Stimulated activated CD4-positive, alpha-beta T cell treated with anti-CD3 and anti-CD28 coated beads, Interleukin-4, amount 100 ng/mL, for 24 hours (primary cell): ENCODE measurements around the gene ZNF439.
"Not testable (repeated sequence)": the region's sequence is repeated elsewhere in the genome, so short reads cannot be mapped to it uniquely, and the experiment has no call there.

ENCODE experiments used
- DNase-seq: peaks from one replicate; pipeline ENCODE4 v3.0.0-alpha.2; 2020

The ZNF439 gene

DNA sequence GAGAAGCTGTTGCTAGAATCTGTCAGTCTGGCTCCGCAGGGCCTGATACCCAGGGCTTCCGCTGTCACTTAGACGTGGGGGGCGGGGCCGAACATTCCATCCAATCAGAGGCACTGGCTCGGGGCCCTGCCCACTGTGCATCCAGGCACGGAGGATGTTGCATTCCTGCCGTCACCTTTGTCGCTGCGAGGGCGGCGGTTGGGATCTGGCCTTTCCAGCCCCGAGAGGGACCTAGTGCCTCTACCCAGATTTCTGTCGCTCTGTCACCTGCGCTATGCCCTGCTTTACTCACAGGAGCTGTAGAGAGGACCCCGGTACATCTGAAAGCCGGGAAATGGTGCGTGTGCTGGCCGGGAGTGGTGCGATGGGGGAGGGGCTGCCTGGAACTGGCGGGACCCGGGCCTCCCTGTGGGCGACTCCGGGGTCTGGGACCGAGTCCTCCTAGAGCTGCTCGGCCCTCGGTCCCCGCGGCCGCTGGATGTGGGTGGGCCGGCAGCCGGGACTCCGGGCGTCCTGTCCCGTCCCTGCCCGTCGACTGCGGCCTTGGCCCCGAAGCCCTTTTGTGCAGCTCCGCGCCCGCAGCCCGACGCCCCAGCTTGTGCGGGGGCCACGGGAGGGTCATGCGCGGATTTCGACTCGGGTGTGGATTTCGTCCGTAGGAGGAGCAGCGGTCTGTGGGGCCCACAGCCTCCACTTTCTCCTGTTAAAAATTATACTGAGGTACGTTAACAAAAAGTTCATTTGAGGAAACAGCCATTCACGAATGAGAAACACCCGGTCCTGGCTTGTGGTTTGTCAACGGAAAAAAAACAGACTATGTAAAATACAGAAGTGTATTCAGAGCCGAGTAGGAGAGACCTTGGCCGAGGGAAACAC is at the start of gene ZNF439:
Gene ZNF439 (plus strand): TSS at position 133 of the 876 bp plus-strand sequence. CDS start 142 bp downstream, at position 275.
- peak; percentile 91 for DNase-seq

GRCh38 chr19:11806354-11807098 is 42.0 kb upstream of the ZNF439 start:
- no peak for DNase-seq

DNA sequence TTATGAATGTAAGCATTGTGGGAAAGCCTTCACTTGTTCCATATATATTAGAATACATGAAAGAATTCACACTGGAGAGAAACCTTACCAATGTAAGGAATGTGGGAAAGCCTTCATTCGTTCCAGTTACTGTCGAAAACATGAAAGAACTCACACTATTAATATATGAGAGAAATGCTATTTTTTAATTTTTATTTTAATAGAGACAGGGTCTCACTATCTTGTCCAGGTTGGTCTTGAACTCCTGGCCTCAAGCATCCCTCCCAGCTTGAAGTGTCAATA is 41.5 kb upstream of the ZNF439 start:
- no peak for DNase-seq

GRCh38 chr19:11813703-11814028 is 34.9 kb upstream of the ZNF439 start:
- DNase-seq: no peak

DNA sequence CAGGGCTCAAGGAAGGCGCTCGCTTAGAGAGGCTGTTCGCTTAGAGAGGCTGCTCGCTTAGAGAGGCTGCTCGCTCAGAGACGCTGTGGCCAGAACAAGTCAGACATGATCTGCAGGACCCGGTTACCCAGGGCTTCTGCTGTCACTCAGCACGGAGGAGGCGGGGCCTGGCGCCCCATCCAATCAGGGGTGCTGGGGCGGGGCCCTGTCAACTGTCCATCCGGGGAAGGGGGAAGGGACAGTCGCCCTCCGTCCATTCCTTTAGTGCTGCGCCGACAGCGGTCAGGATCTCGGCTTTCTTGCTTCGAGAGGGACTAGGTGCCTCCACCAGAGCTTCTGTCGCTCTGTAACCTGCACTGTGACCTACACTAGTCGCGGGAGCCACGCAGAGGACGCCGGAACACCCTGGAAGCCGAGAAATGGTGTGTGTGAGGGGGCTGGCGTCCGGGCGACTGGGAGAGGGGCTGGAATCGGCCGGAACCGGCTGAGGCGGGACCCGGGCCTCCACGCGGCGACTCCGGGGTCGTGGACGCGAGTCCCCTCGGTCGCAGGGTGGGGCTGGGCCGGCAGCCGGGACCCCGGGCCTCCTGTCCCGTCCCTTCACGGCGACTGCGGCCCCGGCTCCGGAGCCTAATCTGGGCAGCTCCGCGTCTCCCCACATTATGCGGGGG is 34.4 kb upstream of the ZNF439 start, which contains the start of gene ZNF440:
Gene ZNF440 (plus strand): TSS at position 245 of the 671 bp plus-strand sequence. CDS start 175 bp downstream, at position 420.
- peak; percentile 90 for DNase-seq

DNA sequence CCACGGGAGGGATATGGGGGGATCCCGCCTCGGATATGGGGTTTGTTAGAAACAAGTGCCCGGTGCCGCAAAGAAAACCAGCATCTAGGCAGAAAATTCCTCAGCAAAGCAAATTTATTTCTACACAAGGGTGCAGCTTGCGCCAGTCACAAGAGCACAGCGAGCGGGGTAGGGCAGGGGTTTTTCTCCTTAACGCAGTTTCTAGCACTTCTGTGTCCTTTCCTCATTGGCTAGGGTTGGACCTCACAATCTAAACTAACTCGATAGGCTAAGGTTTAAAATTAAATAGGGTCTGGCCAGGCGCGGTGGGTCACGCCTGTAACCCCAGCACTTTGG is 33.9 kb upstream of the ZNF439 start:
- DNase-seq: no peak

GRCh38 chr19:11821474-11822109 is 26.9 kb upstream of the ZNF439 start:
- DNase-seq: no peak

DNA sequence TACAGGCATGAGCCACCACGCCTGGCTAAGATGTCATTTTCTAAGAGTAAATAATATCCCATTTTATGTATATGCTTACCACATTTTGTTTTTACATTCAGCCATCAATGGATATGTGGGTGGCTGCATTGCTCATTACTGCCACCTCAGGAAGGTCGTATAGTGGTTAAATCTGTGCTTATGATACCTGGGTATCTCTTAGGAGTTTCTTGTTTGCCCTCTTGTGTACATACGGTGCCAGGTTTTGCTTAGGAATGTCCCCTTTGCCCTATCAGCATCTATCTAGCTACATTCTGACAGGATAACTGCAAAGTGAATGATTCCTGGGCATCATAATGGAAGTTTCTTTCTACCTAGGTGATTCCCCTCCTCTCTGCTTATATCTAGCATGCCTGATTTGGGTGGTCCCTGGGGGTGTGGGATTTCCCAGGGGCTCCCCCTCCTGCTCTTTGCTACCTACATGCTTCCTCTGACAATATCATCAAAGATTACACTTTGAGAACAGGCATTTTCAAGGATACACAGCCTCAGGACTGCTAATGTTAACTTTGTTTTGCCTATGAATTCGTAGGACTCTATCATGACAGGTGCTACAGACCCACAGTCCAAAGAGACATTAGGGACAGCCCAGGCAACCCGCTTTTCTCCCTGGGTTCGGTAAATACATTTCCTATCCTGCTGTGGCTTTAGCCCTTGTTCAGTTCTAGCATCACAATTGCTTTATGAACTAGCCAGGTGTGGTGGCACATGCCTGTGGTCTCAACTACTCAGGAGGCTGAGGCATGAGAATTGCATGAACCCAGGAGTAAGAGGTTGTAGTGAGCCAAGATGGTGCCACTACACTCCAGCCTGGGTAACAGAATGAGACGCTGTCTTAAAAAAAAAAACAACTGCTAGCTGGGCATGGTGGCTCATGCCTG is 19.3 kb upstream of the ZNF439 start:
- DNase-seq: not testable (repeated sequence)

DNA sequence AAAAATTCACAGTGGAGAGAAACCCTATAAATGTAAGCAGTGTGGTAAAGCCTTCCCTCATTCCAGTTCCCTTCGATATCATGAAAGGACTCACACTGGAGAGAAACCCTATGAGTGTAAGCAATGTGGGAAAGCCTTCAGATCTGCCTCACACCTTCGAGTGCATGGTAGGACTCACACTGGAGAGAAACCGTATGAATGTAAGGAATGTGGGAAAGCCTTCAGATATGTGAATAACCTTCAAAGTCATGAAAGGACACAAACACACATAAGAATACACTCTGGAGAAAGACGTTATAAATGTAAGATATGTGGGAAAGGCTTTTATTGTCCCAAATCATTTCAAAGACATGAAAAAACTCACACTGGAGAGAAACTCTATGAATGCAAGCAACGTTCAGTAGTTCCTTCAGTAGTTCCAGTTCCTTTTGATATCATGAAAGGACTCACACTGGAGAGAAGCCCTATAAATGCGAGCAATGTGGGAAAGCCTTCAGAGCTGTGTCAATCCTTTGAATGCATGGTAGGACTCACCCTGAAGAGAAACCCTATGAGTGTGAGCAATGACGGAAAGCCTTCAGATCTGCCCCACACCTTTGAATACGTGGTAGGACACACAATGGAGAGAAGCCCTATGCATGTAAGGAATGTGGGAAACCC is 16.1 kb upstream of the ZNF439 start:
- no peak for DNase-seq

GRCh38 chr19:11833541-11833940 is 15.0 kb upstream of the ZNF439 start:
- DNase-seq: no peak

DNA sequence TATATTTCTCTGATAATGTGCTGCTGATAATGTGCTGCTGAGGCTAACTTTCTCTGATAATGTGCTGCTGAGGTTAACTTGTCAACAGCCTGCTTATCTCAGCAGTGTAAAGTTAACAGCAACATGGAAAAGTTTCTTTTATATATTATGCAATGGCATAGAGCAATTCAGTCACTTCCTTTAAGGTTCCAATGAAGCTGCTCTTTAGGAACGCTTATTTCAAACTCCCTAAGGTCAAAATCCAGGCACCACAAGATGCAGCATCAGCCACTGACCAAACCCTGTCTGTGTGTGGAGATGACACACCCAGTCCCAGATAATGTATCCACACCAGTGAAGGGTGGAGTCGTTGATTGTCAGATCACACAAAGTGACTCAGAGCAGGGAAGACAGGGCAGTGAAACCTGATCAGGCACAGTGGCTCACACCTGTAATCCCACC is 12.9 kb upstream of the ZNF439 start:
- not testable (repeated sequence) for DNase-seq

DNA sequence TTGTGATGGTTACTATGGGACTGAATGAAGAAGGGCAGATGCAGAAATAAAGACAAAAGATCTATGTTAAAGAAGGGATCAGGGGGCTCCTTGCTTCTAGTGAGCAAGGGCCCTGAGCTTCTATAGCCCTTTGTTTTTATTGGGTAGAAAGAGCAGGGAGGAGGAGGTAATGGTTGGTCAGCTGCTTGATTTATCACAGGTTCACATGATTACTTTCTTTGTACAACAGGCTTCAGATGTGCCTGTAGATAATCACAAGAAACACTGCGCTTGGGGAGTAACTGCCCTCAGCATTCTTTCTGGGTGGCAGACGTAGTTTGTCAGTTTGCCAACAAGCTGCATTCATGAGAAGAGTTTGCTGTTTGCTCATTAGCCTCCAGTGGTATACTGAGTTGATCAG is 4.8 kb upstream of the ZNF439 start:
- no peak for DNase-seq

- DNase-seq: not testable (repeated sequence)
These were observed 911 bp upstream of the ZNF439 start for GRCh38 chr19:11847615-11848014.

DNA sequence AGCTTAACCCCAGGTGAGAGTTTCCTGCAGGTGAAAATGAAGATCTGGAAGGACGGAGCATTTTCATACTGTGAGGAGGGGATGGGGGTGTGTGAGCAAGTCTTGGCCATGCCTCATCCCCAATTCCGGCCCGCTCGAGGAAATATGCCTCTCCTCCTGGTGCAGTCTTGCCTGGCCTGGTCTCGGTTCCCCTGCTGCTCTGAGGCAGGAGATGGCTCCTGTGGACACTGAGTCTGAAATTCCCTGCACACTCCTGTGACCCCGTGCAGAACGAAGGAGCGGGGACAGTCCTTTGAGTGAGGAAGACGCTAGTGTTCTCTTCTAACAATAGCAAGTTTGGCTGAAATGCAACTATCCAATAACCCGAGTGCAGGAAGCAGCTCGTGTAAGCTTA is 329 bp upstream of the ZNF439 start:
- no peak for DNase-seq

DNA sequence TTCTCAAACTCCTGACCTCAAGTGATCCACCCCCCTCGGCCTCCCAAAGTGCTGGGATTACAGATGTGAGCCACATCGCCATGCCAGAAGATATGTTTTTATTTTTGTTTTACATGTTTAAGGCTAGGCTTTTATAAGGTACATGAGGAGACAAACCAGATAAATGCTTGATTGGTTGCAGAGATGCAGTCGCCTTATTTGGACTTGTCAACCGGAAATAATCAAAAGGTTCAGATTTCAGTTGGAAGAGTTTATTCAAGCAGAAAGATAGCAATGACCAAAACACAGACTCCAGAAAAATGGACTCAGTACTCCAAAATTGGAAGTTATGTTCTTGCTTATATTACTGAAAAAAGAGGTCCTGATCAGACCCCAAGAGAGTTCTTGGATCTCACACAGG is 1.8 kb downstream of the ZNF439 start:
- DNase-seq: not testable (repeated sequence)

DNA sequence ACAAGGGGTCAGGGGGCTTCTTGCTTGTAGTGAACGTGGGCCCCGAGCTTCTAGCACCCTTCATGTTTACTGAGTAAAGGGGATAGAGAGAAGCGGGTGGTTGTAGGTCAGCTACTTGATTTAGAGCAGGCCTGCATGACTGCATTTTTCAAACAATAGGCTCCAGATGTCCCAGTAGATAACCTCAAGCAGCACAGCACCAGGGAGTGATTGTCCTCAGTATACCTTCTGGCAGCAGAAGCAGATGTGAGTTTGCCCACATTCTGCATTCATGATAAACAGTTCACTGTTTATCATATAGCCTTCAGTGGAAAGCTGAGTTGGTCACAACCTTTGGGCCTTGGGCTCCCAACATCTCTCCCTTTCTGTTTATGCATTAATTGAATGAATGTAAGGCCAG is 4.8 kb downstream of the ZNF439 start:
- DNase-seq: no peak

DNA sequence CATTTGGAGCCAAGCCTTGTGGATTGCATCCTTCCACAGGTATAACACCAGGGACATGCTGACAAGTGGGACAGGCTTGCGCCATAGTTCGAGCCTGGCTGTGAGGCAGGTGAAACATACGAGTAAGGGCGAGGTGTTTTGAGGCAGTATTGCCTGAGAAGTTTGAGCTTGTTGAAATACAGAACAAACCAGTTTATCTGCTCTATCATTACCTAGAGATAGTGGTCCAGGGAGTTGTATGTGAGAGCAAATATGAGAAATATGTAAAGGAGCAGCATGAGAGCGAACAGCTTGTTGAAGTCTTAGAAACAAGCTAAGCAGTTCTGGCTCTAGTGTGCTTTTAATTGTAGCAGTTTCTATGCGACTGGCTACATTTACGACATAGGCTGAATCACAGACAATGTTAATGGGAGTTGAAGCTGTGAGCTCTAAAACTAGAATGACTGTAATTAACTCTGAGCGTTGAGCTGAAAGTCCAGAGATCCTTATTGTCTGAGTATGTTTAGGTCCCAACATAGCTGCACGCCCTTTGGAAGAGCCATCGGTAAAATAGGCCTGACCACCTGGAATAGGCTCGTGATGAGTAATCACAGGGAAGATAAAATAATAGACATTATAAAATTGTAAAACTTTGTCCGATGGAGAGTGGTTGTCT is 8.2 kb downstream of the ZNF439 start:
- DNase-seq: no peak

- DNase-seq: no peak
These were observed 12.2 kb downstream of the ZNF439 start for GRCh38 chr19:11860721-11861120.

- no peak for DNase-seq
These were observed 12.8 kb downstream of the ZNF439 start for GRCh38 chr19:11861301-11861700.

- not testable (repeated sequence) for DNase-seq
These were observed 19.2 kb downstream of the ZNF439 start for GRCh38 chr19:11867766-11868165.

DNA sequence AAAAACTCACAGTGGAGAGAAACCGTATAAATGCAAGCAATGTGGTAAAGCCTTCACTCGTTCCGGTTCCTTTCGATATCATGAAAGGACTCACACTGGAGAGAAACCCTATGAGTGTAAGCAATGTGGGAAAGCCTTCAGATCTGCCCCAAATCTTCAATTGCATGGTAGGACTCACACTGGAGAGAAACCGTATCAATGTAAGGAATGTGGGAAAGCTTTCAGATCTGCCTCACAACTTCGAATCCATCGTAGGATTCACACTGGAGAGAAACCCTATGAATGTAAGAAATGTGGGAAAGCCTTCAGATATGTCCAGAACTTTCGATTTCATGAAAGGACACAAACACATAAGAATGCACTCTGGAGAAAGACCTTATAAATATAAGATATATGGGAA is 19.7 kb downstream of the ZNF439 start:
- no peak for DNase-seq
